HUES48 (cell line): Measurements from ENCODE around the gene RNASE1.
A peak's percentile ranks its signal among the peaks of the same experiment; 100 is the strongest.
"Not testable (repeated sequence)": the region's sequence is repeated elsewhere in the genome, so short reads cannot be mapped to it uniquely, and the experiment has no call there.

Experiments used
- H3K27ac ChIP-seq: one replicate; pipeline ENCODE4 v1.7.0; 2013; ENCODE audit warnings: low read depth, low read length, inconsistent platforms
- H3K27me3 ChIP-seq: 2 replicates; pipeline ENCODE4 v1.6.1; 2013; ENCODE audit warnings: mild to moderate bottlenecking, low read length; ENCODE audit not compliant: control insufficient read depth, insufficient read depth
- H3K36me3 ChIP-seq: 2 replicates; pipeline ENCODE4 v1.6.1; 2013; ENCODE audit warnings: low read length; ENCODE audit not compliant: control insufficient read depth, insufficient read depth
- H3K4me1 ChIP-seq: 2 replicates; pipeline ENCODE4 v1.6.1; 2013; ENCODE audit warnings: mild to moderate bottlenecking, low read length; ENCODE audit not compliant: control insufficient read depth, insufficient read depth
- H3K4me3 ChIP-seq: 2 replicates; pipeline ENCODE4 v1.5.1; 2013; ENCODE audit warnings: mild to moderate bottlenecking, low read depth, low read length
- H3K9ac ChIP-seq: 2 replicates; pipeline ENCODE4 v1.6.1; 2013; ENCODE audit warnings: mild to moderate bottlenecking, low read depth, low read length, moderate library complexity
- H3K9me3 ChIP-seq: 2 replicates; pipeline ENCODE4 v1.6.1; 2013; ENCODE audit warnings: low read length; ENCODE audit not compliant: control insufficient read depth, insufficient read depth

RNASE1 gene

DNA sequence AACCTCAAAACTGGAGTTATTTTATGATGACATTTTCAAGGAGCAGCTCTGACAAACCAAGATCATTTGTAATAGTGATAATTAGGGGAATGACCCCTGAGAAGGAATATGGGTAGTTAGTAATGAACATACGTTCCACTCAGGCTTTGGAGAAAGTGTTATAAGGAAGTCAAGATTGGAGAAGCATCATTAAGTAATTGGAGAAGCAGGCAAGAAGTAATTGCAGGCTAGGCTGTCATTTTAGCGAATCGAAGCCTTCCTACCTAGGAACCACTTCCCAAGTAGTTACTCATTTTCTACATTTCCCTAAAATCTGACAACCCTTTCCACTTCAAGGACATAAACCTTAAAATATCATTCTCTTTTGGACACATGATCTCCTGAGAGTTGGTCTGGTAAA lies 33.2 kb downstream of the RNASE1 start:
- Histone ChIP-seq H3K27ac (no peak overlapping the region), H3K36me3 (no peaks in the 10 kb centered on the region), H3K9ac (no peak overlapping the region), H3K27me3 (no peaks in the 10 kb centered on the region), H3K4me3 (no peak overlapping the region), H3K9me3 (peaks cover 7% of the 10 kb centered on the region), H3K4me1 (peaks cover 5% of the 10 kb centered on the region)

DNA sequence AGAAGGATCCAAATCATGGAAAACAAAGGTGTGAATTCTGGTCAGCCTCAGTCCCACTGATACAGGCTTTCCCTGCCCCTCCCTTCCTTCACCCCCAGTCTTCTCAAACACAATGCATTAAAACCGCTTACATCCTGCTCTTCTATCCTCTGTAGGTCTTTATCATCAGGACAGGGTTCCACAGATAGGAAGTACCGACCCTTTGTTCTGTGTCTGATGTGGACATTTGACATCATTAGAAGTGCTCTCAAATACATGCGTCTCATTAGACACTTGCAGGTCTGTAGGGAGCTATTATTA lies 34.1 kb downstream of the RNASE1 start:
- H3K9ac ChIP-seq: no peak overlapping the region
- H3K27me3 ChIP-seq: no peaks in the 10 kb centered on the region

GRCh38 chr14:20760950-20761349 lies 41.7 kb downstream of the RNASE1 start:
- H3K4me3 ChIP-seq: no peak overlapping the region
- no peaks in the 10 kb centered on the region for H3K9me3 ChIP-seq
- H3K27me3 ChIP-seq: no peaks in the 10 kb centered on the region
- H3K36me3 ChIP-seq: no peaks in the 10 kb centered on the region
- H3K4me1 ChIP-seq: 0 out of 2 replicates have a peak, but pooled peaks cover 8% of the 10 kb centered on the region
- peak overlapping the region; percentile 31 for H3K27ac ChIP-seq
- H3K9ac ChIP-seq: no peak overlapping the region

More for the DNA sequence above, 34.1 kb downstream of the RNASE1 start:
- H3K4me1 ChIP-seq: no peaks in the 10 kb centered on the region
- H3K9me3 ChIP-seq: peaks cover 7% of the 10 kb centered on the region
- no peaks in the 10 kb centered on the region for H3K36me3 ChIP-seq
- no peak overlapping the region for H3K27ac ChIP-seq
- no peak overlapping the region for H3K4me3 ChIP-seq

- not testable (repeated sequence) for H3K4me3 ChIP-seq, H3K9me3 ChIP-seq, H3K36me3 ChIP-seq, H3K27ac ChIP-seq, H3K27me3 ChIP-seq, H3K4me1 ChIP-seq, H3K9ac ChIP-seq
Observed at GRCh38 chr14:20759465-20759864, 43.2 kb downstream of the RNASE1 start.

- H3K9ac ChIP-seq: no peak overlapping the region
- H3K27ac ChIP-seq: no peak overlapping the region
- H3K27me3 ChIP-seq: no peaks in the 10 kb centered on the region
- no peak overlapping the region for H3K4me3 ChIP-seq
- H3K9me3 ChIP-seq: peaks cover 5% of the 10 kb centered on the region
- no peaks in the 10 kb centered on the region for H3K36me3 ChIP-seq
- 0 out of 2 replicates have a peak, but pooled peaks cover 8% of the 10 kb centered on the region for H3K4me1 ChIP-seq
Observed at GRCh38 chr14:20757965-20758364, 44.7 kb downstream of the RNASE1 start.

DNA sequence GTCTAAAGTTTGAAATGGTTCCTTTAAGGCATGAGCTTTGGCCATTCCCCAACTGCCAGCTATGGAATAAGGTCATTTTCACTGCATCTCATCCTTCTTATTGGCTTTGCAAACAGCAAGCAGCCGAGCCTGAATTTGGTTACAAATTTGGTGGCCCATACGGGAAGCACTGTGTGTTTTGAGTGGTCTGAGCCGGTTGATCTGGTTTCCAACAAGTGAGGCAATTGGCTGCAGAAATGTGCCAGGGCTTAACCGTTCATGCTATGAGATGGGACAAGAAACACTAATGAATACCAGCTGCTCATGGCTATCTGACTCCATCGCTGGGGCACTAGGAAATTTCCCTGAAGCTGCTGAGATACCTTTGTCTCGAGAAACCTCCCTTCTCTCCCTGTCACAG lies 47.6 kb downstream of the RNASE1 start:
- Histone ChIP-seq H3K27me3 (no peaks in the 10 kb centered on the region), H3K4me1 (0 out of 2 replicates have a peak, but pooled peaks cover 4% of the 10 kb centered on the region), H3K9ac (no peak overlapping the region), H3K36me3 (no peaks in the 10 kb centered on the region), H3K4me3 (no peak overlapping the region), H3K9me3 (peaks cover 19% of the 10 kb centered on the region), H3K27ac (no peak overlapping the region)

GRCh38 chr14:20754308-20754707 lies 48.3 kb downstream of the RNASE1 start:
- Histone ChIP-seq H3K9ac (no peak overlapping the region), H3K4me3 (no peak overlapping the region), H3K9me3 (peaks cover 19% of the 10 kb centered on the region), H3K36me3 (no peaks in the 10 kb centered on the region), H3K27me3 (no peaks in the 10 kb centered on the region), H3K27ac (no peak overlapping the region), H3K4me1 (0 out of 2 replicates have a peak, but pooled peaks cover 4% of the 10 kb centered on the region)

DNA sequence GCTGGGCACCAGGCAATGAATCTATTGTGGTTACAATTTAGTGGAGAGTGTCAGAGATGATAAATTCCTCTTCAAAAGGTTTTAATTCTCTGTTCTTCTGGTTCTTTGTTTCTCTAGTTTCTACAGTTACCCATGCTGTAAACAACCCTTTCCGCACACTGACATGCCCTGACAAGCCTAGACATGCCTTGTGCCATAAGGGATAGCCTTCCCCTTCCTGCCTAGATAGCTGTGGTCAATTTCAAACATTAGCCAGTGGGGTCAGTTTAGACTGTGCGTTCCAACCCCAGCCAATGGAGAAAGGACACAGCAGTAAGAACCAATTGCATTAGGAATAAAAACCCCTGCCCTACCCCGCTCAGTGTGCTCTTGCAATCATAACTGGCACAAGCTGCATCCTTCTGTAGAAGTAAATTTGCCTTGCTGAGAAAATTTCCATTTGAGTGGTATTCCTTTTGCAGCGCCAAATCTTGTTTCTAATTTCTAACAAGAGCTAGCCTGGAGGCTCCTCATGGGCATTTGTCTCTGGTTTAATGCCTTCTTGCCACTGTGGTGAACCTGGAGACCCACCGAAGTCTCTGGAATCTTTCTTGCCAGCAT lies 50.6 kb downstream of the RNASE1 start:
- H3K4me1 ChIP-seq: no peaks in the 10 kb centered on the region
- H3K4me3 ChIP-seq: no peak overlapping the region
- no peak overlapping the region for H3K9ac ChIP-seq
- H3K27ac ChIP-seq: no peak overlapping the region
- no peaks in the 10 kb centered on the region for H3K36me3 ChIP-seq
- no peaks in the 10 kb centered on the region for H3K27me3 ChIP-seq
- peaks cover 19% of the 10 kb centered on the region for H3K9me3 ChIP-seq
